Bone marrow (tissue), 2 donors: ENCODE measurements around the gene PPCDC.

ENCODE experiments used
- DNase-seq, 2 donors: peaks; one replicate each; lab custom pipeline; 2025; lab: John Stamatoyannopoulos, UW

The PPCDC gene

DNA sequence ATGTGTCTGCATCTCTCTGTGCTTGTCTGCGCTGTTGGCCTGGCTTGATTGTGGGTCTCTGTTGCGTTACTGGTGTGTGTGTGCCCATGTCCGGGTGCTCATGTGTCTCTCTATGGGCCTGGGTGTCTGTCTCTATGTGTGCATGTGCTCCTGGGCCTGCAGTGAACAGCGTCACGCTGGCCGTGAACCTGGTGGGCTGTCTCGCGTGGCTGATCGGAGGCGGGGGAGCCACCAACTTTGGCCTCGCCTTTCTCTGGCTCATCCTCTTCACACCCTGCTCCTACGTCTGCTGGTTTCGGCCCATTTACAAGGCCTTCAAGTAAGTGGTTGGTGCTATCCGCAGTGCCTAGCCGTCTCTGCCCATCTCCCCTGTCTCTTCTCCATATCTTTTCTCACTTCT, 7.0 kb upstream of the PPCDC start:
- DNase-seq = no peak

DNA sequence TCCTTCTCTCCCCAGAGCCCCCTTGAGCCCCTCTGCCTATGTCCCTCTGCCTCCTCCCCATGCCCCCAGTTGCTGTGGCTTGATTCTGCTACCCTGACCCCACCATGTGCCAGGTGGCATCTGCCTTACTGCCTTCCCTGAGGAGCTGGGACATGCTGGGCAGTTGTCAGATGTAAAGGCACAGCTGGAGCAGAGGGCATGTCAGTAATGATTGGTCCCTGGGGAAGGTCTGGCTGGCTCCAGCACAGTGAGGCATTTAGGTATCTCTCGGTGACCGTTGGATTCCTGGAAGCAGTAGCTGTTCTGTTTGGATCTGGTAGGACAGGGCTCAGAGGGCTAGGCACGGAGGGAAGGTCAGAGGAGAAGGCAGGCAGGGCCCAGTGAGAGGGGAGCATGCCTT, 3.5 kb upstream of the PPCDC start:
- DNase-seq = no peak

DNA sequence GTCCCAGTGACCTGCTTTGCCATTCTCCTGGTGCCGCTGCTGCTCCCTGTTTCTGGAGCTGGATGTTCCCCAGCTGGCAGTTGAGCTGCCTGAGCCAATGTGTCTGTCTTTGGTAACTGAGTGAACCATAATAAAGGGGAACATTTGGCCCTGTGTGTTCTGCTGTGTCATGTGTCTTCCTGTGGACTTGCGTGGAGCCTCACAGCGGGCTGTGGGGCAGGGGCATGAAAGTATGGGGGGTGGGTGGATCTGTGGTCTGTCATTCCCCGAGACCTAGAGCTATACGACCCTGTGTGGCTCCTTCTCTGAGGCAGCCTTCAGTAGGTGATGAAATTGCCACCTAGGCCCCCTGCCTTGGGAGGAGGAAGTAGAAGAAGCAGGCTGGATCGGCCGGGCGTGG, 2.0 kb upstream of the PPCDC start:
- no peak for DNase-seq

DNA sequence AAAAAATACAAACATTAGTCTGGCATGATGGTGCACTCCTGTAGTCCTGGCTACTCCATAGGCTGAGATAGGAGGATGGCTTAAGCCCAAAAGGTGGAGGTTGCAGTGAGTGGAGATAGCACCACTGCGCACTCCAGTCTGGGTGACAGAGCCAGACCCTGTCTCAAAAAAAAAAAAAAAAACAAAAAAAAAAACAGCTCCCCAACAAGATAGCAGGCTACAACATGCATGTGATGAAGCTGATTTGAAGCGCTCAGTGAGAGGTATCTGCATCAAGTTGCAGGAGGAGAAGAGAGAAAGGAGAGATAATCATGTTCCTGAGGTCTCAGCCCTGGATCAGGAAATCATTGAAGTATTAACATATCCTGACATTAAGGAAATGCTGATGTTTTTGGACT, 608 bp upstream of the PPCDC start:
- no peak for DNase-seq

DNA sequence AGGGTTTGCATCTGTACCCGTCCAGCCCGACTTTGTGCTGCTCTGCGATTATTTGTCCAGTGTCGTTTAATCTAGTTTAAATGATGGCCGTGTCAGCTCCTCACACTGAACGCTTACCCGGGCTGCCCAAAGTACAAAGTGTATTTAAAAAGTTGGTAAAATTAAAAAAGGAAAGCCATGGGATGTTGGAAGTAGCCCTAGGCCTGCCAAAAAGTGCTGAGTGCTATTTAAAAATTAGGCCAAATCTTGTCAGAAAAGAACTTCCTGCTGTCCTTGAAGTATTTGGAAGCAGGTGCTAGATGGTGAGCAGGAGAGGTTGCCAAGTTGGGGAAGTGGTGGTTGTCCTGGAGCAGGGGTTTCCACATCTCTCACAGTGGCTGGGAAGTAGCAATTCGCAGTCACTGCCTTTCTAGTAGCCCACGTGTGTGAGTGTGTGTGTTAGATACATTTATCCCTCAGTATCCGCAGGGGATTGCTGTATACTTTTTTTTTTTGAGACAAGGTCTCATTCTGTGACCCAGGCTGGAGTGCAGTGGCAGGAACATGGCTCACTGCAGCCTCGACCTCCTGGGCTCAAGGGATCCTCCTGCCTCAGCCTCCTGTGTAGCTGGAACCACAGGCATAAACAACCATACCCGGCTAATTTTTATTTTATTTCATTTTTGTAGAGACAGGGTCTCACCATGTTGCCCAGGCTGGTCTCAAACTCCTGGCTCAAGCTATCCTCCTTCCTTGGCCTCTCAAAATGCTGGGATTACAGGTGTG, 664 bp downstream of the PPCDC start:
- DNase-seq = peak in 1 of 2 donors; percentile 33

DNA sequence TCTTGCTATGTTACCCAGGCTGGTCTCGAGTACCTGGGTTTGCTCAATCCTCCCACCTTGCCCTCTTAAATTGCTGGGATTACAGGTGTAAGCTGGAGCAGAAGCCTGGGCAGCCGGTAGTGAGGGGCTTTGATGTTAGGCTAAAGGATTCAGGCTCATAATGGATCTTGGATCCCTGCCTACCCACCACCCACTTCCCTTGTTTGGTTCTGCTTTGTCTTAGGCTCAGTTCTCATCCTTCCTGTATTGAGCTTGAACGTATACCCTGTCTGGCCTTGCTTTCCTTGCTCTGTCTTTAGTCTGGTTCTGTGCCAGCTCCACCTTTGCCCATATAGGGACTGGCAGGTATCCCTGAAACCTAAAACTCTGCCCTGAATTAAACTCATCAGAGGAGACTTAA, 1.7 kb downstream of the PPCDC start:
- peak in 1 of 2 donors; percentile 45 for DNase-seq

DNA sequence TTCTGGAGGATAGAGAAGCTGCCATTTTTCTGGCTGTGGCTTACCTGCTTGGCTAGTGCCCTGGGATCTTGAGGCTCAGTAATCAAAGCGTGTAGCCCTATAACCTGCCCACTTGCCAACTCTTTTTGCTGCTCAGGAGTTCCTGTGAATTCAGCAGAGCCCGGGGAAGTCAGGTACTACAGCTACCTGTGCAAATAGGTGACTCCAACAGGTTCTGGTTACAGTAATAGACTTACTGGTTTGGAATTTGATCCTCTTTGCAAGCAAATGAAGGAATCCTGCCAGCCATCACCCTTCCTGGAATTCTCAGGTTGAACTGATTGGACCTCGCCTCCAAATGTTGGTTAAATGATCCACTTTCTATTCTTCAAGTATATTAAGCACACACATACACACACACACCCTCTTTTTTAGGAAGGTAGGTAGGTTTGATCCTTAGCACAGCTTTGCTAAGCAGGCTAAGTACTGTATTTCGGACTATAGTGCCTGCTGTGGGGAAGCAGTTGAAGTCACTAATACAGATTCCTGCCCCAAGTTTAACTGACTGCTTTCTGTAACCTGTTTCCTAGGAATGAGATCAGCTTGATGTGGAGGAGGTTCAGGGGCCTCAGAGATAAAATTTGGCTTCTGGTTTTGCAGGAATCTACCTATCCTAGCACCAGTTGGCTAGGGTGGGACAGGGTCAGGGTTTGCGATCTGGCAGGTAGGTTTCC, 2.3 kb downstream of the PPCDC start:
- DNase-seq = no peak

DNA sequence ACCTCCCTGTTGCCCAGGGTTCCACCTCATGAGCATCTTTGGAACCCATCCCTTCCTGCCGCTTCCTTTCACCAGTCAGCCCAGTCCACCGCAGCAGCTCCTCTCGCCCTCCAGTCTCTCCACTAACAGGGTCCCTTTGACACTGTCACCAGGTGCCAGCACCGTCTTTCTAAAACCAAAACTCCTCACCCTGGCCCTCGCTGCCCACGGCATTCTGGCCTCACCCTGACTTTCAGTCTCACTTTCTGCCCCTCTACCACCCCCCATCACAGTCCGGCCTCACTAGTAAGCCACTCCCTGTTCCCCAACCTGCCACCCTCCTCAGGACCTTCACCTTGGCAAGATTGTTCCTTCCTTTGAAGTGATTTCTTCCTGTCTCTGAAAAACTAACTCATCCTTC, 4.2 kb downstream of the PPCDC start:
- DNase-seq = no peak

DNA sequence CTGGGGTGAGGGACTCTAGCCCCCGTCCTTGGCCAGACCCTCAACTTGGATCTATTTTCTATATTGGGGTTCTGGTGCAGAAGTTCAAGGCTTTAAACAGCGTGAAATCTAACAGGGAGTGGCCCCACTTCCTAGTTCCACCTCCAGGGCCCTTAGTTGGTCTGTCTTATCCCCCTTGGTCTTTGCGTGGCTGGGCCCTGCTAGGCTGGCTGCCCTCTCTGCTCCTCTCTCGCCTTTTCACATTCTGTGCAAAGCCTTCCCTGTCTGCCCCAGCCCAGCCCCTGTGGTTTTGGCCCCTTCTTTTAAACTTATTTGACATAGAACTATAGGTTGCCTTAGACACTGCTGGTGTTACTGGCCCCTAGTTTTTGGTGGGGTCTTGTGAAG, 5.6 kb downstream of the PPCDC start:
- no peak for DNase-seq

DNA sequence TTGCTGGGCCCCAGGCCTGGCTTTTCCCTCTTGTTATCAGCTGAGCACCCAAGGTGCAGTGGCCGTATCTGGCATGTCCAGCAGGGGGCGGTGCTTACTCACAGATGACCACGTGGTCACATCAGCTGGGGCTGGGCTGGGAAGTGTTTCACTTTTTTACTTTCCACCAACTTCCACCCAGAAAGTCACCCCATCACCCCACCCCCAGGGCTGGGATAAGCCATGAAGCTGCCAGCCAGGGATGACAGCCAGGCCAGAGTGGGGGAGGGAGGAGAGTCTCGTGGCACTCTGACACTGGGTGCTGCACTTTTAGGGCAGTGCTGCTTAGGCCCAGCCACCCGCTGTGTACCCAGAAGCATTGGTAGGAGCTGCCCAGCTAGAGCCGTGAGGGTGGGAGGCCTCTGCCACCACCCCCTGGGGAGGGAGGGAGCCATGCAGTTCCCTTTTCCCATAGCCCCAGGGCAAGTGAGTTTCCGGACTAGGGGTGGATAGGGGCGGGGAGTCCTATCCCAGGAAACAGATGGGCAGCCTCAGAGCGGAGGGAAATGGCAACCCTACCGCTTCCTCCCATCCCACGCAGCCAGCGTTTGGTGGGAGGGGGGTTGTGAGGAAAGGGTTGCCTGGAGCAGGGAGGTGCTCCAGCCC, 6.1 kb downstream of the PPCDC start:
- DNase-seq = peak; percentile 89 to 95

DNA sequence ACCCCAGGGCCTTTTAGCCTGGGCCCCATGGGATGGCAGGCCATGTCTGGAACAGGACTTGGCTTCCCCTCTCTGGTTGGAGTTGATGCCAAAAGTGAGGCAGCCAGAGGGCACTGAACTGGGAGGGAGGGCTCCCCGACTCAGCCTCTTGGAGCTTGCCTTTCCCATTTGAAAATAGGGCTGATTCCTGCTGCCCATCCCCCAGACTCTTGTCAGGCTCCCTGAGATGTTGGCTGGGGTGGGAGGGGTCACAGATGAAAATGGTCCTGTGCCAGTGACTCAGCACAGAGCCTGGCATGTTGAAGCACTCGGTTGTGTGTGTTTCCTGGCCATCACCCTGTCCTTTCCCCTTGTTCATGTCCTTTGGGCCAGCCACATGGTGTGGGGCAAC, 6.6 kb downstream of the PPCDC start:
- peak in 1 of 2 donors; percentile 95 for DNase-seq

DNA sequence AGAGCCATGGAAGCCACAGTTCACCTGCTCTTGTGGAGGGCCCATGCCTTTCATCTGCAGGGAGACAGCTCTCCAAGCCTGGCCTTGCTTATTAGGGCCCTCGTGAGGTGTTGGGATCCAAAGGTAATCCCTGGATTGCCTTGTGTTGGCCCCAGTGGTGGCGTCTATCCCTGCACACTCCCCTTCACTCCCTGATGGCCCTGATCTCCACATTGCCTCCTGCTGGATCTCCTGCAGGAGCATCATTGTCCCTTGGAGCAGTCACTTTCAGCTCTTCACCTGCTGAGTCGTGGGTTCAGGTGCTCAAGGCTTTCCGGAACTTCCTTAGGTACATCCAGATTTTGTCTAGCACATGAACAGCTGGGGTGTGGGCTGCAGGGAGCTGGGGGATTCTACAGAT, 7.0 kb downstream of the PPCDC start:
- DNase-seq = no peak

DNA sequence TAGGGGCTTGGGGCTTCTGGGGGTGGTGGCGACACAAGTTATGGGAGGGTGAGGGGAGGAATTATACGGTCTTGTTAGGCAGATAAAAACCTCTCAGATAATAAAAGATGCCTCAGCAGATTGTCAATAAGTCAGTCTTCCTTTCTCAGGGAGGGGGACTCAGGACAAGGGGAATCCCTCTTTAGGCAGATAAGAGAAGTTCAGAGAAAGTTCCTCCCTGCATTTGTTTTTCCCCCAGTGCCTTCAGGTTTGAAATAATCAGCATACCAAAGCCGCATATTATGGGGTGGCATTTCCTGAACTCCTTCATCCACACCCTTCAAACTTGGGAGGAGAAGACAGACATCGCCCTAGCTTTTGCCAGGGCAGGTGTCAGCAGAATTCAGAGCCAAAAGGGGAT, 8.5 kb downstream of the PPCDC start:
- no peak for DNase-seq

DNA sequence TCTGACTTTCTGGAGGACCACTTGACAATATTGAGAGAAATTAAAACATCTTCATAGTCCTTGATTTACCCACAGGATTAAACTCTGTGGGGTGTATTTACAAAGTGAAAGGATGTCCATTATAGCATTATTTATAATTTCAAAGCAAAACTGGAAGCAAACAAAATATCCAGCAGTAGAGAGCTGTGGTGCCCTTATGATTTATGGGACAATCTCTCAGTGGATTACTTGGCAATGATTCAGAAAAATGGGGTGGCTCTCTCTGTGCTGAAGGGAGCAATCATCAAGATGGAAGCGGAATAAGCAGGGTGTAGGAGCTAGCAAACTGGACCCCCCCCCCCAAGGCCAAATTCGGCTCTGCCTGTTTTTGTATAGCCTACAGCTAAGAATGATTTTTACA, 9.0 kb downstream of the PPCDC start:
- no peak for DNase-seq

DNA sequence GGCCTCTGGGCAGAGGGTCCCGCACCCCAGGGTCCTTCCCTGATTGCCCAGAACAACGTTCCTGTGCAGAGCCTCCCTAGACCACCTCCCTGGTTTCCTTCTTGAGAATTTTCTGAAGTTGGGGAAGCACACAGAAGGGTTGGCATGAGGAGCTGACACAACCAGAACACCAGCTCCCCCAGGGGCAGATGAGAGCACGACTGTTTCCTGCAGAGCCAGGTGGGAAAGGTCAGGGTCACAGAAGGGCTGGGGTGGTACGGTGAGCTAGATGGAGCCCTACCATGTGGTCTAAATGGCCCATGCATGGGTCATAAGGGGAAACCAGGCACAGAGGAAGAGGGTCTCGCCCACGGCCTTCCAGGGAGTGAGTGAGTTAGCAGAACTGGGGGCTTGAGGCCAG, 10.4 kb downstream of the PPCDC start:
- DNase-seq = no peak

DNA sequence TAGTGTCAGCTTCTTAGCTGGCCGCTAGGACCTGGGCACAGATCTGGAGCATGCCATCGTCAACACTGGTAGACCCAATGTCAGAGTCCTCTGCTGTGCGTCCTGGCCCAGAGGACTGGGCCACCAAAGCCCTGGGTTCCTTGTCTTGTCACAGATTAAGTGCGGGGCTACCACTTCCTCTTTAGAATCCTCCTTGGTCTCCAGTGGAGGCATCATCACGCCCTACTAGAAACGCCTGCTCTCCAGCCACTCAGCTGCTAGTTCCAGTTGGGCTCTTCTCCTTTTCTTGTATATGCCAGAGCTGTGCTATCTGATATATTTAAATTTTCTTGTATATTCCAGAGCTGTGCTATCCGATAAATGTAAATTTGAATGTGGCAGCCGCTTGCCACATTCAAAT, 11.2 kb downstream of the PPCDC start:
- peak in 1 of 2 donors; percentile 71 for DNase-seq

DNA sequence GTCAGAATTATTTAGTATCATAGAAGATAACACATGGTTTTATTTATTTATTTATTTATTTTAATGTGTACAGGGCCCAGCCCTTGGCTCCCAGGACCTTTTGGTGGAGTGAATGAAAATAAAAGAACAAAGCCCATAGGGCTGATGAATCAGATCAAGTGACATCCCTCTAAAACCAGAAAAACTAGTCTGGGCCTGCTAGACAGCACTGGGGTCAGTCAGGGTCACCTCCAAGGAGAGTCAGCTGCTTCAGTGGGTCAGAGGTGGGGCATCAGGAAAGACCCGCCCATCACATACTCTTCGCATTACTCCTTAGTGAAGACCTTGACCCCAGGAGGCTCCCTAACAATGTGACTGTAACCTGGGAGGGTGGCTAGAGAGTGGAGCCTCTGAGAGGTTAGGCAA, 12.8 kb downstream of the PPCDC start:
- DNase-seq = no peak

DNA sequence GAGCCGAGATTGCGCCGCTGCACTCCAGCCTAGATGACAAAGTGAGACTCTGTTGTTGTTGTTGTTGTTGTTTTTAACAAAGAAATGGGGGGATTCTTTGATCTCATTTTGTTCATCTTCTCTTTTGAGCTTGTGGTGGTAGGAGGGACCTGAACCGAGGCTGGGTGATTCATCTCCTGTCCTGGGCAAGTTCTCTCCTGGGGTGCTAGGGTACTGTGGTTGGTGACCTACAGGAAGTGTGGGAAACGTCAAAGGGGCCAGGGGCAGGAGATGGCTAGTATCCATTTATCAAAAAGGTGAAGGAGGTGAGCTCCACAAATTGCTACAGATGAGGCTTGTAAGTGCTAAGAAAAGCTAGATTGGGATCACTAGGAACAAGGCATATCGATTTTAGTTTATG, 14.3 kb downstream of the PPCDC start:
- DNase-seq = no peak

DNA sequence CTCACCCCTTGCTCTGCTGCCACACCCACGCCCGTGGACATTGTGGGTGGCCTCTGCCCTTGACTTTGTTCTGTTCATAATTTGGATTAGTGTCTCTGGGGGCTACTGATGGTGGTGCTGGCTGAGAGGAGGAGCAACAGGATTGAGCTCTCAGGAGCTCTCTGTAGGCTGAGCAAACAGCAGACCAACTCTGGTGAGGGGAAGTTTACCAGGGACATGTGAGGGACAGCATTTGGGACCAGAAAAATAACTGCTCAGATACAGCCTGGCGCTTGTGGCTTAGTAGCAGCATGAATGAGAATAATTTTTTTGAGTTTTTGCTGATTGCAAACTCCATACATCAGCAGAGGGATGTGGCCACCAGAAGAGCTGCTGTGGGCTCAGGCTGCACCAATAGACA, 14.8 kb downstream of the PPCDC start:
- no peak for DNase-seq

DNA sequence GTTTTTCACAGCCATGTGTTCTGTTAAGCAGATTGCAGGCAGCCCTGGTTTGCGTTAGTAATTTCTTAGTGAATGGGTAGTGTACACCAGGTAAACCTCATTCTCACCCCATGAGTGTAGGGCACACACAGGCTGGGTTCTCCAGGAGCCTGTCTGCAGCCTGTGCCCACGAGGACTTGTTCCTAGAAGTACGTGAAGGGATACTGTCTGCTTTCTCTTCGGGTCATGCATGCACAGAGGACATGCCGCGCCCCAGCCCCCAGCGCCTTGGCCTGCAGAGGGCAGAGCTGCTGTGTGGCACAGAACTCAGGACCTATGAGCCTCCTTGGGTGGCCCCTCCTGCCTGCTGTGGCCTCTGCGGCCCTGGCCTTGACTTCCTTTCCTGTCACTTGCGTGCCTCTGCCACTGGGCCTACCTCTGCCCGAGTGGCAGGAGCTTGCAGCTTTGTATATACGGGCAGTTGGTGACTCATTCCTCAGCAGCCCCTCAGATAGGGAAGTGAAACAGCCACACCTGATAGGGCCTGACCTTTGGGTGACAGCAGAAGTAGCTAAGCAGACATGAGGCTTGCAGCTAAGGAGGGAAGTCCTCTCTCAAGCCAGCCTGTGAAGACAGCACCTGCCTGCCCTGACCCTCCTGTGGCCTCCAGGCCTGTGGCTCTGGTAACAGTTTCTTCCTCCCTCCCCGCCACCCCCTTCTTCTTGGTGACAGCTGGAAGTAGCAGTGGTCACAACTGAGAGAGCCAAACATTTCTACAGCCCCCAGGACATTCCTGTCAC, 19.5 kb downstream of the PPCDC start:
- DNase-seq = peak; percentile 90 to 99

DNA sequence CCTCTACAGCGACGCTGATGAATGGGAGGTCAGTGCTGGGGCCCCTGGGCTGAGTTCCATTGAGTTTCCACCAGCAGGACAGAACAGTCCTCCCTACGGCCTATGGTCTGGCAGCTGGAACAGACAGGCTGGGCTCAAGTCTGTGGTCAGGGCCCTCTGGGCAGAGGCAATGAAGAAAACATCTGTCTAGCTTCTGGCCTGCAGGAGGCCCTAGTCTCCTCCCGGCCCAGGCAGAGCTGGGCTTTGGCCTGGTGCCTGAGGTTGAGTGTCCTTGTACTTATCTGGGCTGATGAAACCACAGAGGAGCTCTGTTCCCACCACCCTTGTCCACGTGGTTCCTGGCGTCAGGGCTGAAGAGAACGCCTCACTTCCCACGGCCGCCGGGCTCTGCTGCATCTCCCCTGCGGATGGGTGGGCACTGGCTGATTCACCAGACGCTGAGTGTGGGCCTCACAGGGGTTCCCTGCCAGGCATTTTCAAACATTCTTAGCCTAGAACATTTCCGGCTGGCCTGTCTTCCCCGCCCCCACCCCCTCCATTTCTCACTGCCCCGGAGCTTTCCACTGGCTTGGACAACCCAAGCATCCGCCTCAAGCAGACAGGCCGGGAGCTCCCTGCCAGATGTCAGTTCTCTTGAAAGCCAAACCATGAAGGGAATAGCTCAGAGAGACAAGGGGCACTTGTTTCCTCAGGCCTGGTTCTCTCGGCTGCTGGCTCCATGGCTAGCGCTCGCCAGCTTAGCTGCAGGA, 20.3 kb downstream of the PPCDC start:
- DNase-seq = peak; percentile 72 to 90
